IPS-NIHi7 (cell line): ENCODE measurements around the gene TBCD.
A peak's percentile ranks its signal among the peaks of the same experiment; 100 is the strongest.
"Not testable (repeated sequence)": the region's sequence is repeated elsewhere in the genome, so short reads cannot be mapped to it uniquely, and the experiment has no call there.

Source experiments
- DNase-seq: peaks from one replicate; pipeline ENCODE4 v3.0.0; 2012; ENCODE audit warnings: mixed read lengths; ENCODE audit errors: extremely low spot score

TBCD gene

GRCh38 chr17:82955106-82955505, 203.2 kb downstream of the TBCD start:
- not testable (repeated sequence) for DNase-seq

- DNase-seq: not testable (repeated sequence)
These were observed 203.8 kb downstream of the TBCD start for GRCh38 chr17:82955627-82956026.

GRCh38 chr17:82956146-82956725, 204.4 kb downstream of the TBCD start:
- DNase-seq: no peak

- DNase-seq: no peak
These were observed 205.0 kb downstream of the TBCD start for GRCh38 chr17:82956726-82957468.

GRCh38 chr17:82957469-82957795, 205.6 kb downstream of the TBCD start:
- no peak for DNase-seq

GRCh38 chr17:82957961-82958561, 206.2 kb downstream of the TBCD start:
- no peak for DNase-seq

GRCh38 chr17:82959242-82959930, 207.5 kb downstream of the TBCD start:
- no peak for DNase-seq

- DNase-seq: no peak
These were observed 208.1 kb downstream of the TBCD start for GRCh38 chr17:82959990-82960418.

GRCh38 chr17:82960419-82961271, 208.8 kb downstream of the TBCD start:
- no peak for DNase-seq

- no peak for DNase-seq
These were observed 209.7 kb downstream of the TBCD start for GRCh38 chr17:82961366-82962162.

- DNase-seq: no peak
These were observed 210.4 kb downstream of the TBCD start for GRCh38 chr17:82962163-82962720.

- peak; percentile 89 for DNase-seq
These were observed 211.5 kb downstream of the TBCD start for GRCh38 chr17:82963104-82963950.

- not testable (repeated sequence) for DNase-seq
These were observed 212.6 kb downstream of the TBCD start for GRCh38 chr17:82964451-82964850.

- DNase-seq: no peak
These were observed 213.0 kb downstream of the TBCD start for GRCh38 chr17:82964851-82965341.

GRCh38 chr17:82965371-82965770, 213.5 kb downstream of the TBCD start:
- DNase-seq: no peak

GRCh38 chr17:82966415-82966814, 214.6 kb downstream of the TBCD start:
- DNase-seq: no peak

- DNase-seq: no peak
These were observed 215.6 kb downstream of the TBCD start for GRCh38 chr17:82967268-82968032.

- DNase-seq: not testable (repeated sequence)
These were observed 216.4 kb downstream of the TBCD start for GRCh38 chr17:82968033-82968841.
